H9 (cell line): ENCODE results near the gene HSPG2. TPM values are rescaled to one million over a fixed set of nuclear protein-coding genes. Genes with fewer than 3 reads are reported as not detected.

Experiments used
- DNase-seq: peaks from one replicate; pipeline ENCODE4 v3.0.0-alpha.2; 2017
- H2AFZ ChIP-seq: one replicate; pipeline ENCODE4 v1.6.1; 2013; ENCODE audit warnings: mild to moderate bottlenecking, low read length, control low read depth, moderate library complexity
- H2AK5ac ChIP-seq: 2 replicates; pipeline ENCODE4 v1.6.1; 2013; ENCODE audit warnings: low read length, control low read depth, mixed read lengths; ENCODE audit not compliant: insufficient read length
- H2BK120ac ChIP-seq: one replicate; pipeline ENCODE4 v1.6.1; 2013; ENCODE audit warnings: low read depth, mild to moderate bottlenecking, low read length, control low read depth, inconsistent platforms; ENCODE audit not compliant: poor library complexity, severe bottlenecking
- H2BK12ac ChIP-seq: 2 replicates; pipeline ENCODE4 v1.6.1; 2013; ENCODE audit warnings: low read length, control low read depth, mixed read lengths, low read depth; ENCODE audit not compliant: insufficient read length
- H2BK15ac ChIP-seq: 2 replicates; pipeline ENCODE4 v1.6.1; 2013; ENCODE audit warnings: low read depth, low read length, control low read depth
- H2BK20ac ChIP-seq: one replicate; pipeline ENCODE4 v1.6.1; 2013; ENCODE audit warnings: low read depth, mild to moderate bottlenecking, low read length, control low read depth, inconsistent platforms; ENCODE audit not compliant: poor library complexity, severe bottlenecking
- H2BK5ac ChIP-seq: 2 replicates; pipeline ENCODE4 v1.6.1; 2013; ENCODE audit warnings: low read length, control low read depth, mixed read lengths; ENCODE audit not compliant: insufficient read length
- H3K14ac ChIP-seq: 2 replicates; pipeline ENCODE4 v1.6.1; 2013; ENCODE audit warnings: low read length, control low read depth; ENCODE audit not compliant: insufficient read depth
- H3K18ac ChIP-seq: 2 replicates; pipeline ENCODE4 v1.6.1; 2013; ENCODE audit warnings: low read depth, mild to moderate bottlenecking, mixed read lengths, low read length, control low read depth; ENCODE audit not compliant: insufficient read length
- H3K23ac ChIP-seq: 2 replicates; pipeline ENCODE4 v1.6.1; 2013; ENCODE audit warnings: low read length, control low read depth, mixed read lengths, low read depth; ENCODE audit not compliant: insufficient read length
- H3K23me2 ChIP-seq: 2 replicates; pipeline ENCODE4 v1.6.1; 2013; ENCODE audit warnings: low read depth, mild to moderate bottlenecking, mixed read lengths, low read length, control low read depth; ENCODE audit not compliant: insufficient read length, poor library complexity, severe bottlenecking
- H3K27ac ChIP-seq: 2 replicates; pipeline ENCODE4 v1.5.1; 2013; ENCODE audit warnings: low read length, control low read depth, mixed read lengths, low read depth; ENCODE audit not compliant: insufficient read length
- H3K27me3 ChIP-seq: 2 replicates; pipeline ENCODE4 v1.6.1; 2013; ENCODE audit warnings: low read length, control low read depth, inconsistent platforms; ENCODE audit not compliant: insufficient read depth
- H3K4ac ChIP-seq: 2 replicates; pipeline ENCODE4 v1.6.1; 2013; ENCODE audit warnings: low read depth, mild to moderate bottlenecking, control low read depth, inconsistent platforms, low read length, moderate library complexity
- H3K4me1 ChIP-seq: 2 replicates; pipeline ENCODE4 v1.6.1; 2013; ENCODE audit warnings: low read length, control low read depth, inconsistent platforms; ENCODE audit not compliant: insufficient read depth
- H3K4me2 ChIP-seq: 2 replicates; pipeline ENCODE4 v1.6.1; 2013; ENCODE audit warnings: low read length, control low read depth, mixed read lengths; ENCODE audit not compliant: insufficient read length, insufficient read depth
- H3K56ac ChIP-seq: 2 replicates; pipeline ENCODE4 v1.6.1; 2013; ENCODE audit warnings: low read depth, mild to moderate bottlenecking, mixed read lengths, low read length, control low read depth; ENCODE audit not compliant: insufficient read length
- H3K79me1 ChIP-seq: 2 replicates; pipeline ENCODE4 v1.6.1; 2013; ENCODE audit warnings: low read depth, mild to moderate bottlenecking, moderate library complexity, low read length, control low read depth, inconsistent platforms; ENCODE audit not compliant: insufficient read depth, poor library complexity, severe bottlenecking
- H3K79me2 ChIP-seq: 2 replicates; pipeline ENCODE4 v1.6.1; 2013; ENCODE audit warnings: low read length, control low read depth, inconsistent platforms; ENCODE audit not compliant: insufficient read depth
- H3K9ac ChIP-seq: 2 replicates; pipeline ENCODE4 v1.6.1; 2013; ENCODE audit warnings: low read length, control low read depth, mixed read lengths; ENCODE audit not compliant: insufficient read length; ENCODE audit errors: extremely low read depth
- H3K9me3 ChIP-seq: one replicate; pipeline ENCODE4 v1.6.1; 2013; ENCODE audit warnings: low read depth, low read length, inconsistent platforms; ENCODE audit not compliant: control insufficient read depth
- H3T11ph ChIP-seq: one replicate; pipeline ENCODE4 v1.6.1; 2013; ENCODE audit warnings: mild to moderate bottlenecking, low read length, control low read depth, inconsistent platforms
- H4K20me1 ChIP-seq: one replicate; pipeline ENCODE4 v1.6.1; 2013; ENCODE audit not compliant: control insufficient read depth, insufficient read length, insufficient read depth
- H4K5ac ChIP-seq: 2 replicates; pipeline ENCODE4 v1.6.1; 2013; ENCODE audit warnings: low read depth, mild to moderate bottlenecking, mixed read lengths, low read length, control low read depth; ENCODE audit not compliant: insufficient read length
- H4K8ac ChIP-seq: replicated peaks from 2 replicates; pipeline ENCODE4 v1.6.1; 2013; ENCODE audit warnings: low read length, control low read depth, mixed read lengths, low read depth; ENCODE audit not compliant: insufficient read length
- H4K91ac ChIP-seq: 2 replicates; pipeline ENCODE4 v1.6.1; 2013; ENCODE audit warnings: low read depth, mild to moderate bottlenecking, moderate library complexity, mixed read lengths, low read length, control low read depth; ENCODE audit not compliant: insufficient read length
- H3K27ac Mint-ChIP-seq, 3 experiments: 2 replicates in 2 of 3; 3 replicates in 1 of 3; pipeline ENCODE4 v1.8.0; 2020 to 2021; ENCODE audit warnings: mixed read lengths in 3 of 3, mild to moderate bottlenecking in 1 of 3, moderate library complexity in 1 of 3
- H3K27me3 Mint-ChIP-seq: 2 replicates; pipeline ENCODE4 v1.8.0; 2021; ENCODE audit warnings: low read depth, mild to moderate bottlenecking, moderate library complexity, mixed read lengths
- H3K36me3 Mint-ChIP-seq, 3 experiments: 2 replicates in 2 of 3; 3 replicates in 1 of 3; pipeline ENCODE4 v1.8.0; 2020 to 2021; ENCODE audit warnings: low read depth in 3 of 3, mixed read lengths in 3 of 3; ENCODE audit not compliant: insufficient read depth in 1 of 3
- H3K4me1 Mint-ChIP-seq, 2 experiments: 2 replicates each; pipeline ENCODE4 v1.8.0; 2020; ENCODE audit warnings: mixed read lengths in 2 of 2
- H3K4me3 Mint-ChIP-seq, 2 experiments: 2 replicates in 1 of 2; 3 replicates in 1 of 2; pipeline ENCODE4 v1.8.0; 2020 to 2021; ENCODE audit warnings: mild to moderate bottlenecking in 2 of 2, mixed read lengths in 2 of 2, moderate library complexity in 1 of 2
- H3K9me3 Mint-ChIP-seq, 2 experiments: 2 replicates in 1 of 2; 3 replicates in 1 of 2; pipeline ENCODE4 v1.8.0; 2020; ENCODE audit warnings: mild to moderate bottlenecking in 2 of 2, mixed read lengths in 2 of 2, moderate library complexity in 1 of 2
- WGBS: extraction: QIAGEN DNeasy Blood & Tissue Kit; methylation state at CpG from one replicate; pipeline ENCODE4 v1.1.7; 2013; ENCODE audit warnings: missing lambda C conversion rate, low lambda C conversion rate, mixed read lengths; ENCODE audit not compliant: insufficient read length; ENCODE audit errors: extremely low coverage; 5-methylcytosine and 5-hydroxymethylcytosine counted together
- total RNA-seq: library from RNA; stranded (reverse); gene quantifications from 2 replicates; pipeline ENCODE4 v1.2.1, GENCODE V29; 2021
- TF ChIP-seq, protein P1 (sequence below): fragments of 200-600 bp; sonication (generic); conservative IDR thresholded peaks from 3 replicates; pipeline ENCODE4 v1.8.0; 2021; ENCODE audit warnings: antibody characterized with exemption, mild to moderate bottlenecking

The HSPG2 gene
- total RNA-seq, 1 experiment from 2014 or later: 90.0 TPM

DNA sequence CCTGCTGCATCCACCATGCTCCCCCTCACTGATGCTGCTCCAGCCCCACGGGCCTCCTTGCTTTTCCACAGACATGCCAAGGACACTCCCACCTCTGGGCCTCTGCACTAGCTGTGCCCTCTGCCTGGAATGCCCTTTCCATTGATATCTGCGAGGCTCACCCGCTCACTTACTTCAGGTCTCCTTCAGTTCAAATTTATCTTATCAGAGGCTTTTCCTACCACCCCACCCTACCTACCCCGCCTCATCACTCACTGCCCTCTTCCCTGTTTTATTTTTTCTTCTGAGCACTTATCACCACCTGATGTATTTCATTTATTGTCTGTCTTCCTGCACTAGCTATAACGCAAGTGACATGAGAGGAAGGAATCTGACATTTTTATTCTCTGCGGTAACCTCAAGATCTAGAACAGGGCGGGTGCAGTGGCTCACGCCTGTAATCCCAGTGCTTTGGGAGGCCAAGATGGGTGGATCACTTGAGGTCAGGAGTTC is 7.0 kb downstream of the HSPG2 start:
- no peaks in the 10 kb centered on the region for H3K9me3 ChIP-seq
- no peaks in the 10 kb centered on the region for H4K20me1 ChIP-seq
- Mint-ChIP-seq H3K27ac (peak overlapping the region; percentile 9 to 74 (median 30); a peak in 4 of 7 replicates), H3K36me3 (peaks cover 3 to 21% (median 13%) of the 10 kb centered on the region in 3 experiments; a peak in 6 of 7 replicates), H3K4me3 (no peak overlapping the region), H3K4me1 (peaks cover 26 to 41% of the 10 kb centered on the region in 2 experiments), H3K27me3 (no peaks in the 10 kb centered on the region; the same call in 1 of the 2 replicates), H3K9me3 (no peaks in the 10 kb centered on the region)
- no peak overlapping the region for H3K4me2 ChIP-seq
- peaks cover 4% of the 10 kb centered on the region; the same call in 1 of the 2 replicates for H3K4me1 ChIP-seq
- H3K23ac ChIP-seq: no peak overlapping the region
- no CpG with 5 or more reads among the region's 8 CpGs for WGBS
- no peak overlapping the region for H2BK15ac ChIP-seq
- no peak overlapping the region for H3T11ph ChIP-seq
- TF ChIP-seq, protein P1, sequence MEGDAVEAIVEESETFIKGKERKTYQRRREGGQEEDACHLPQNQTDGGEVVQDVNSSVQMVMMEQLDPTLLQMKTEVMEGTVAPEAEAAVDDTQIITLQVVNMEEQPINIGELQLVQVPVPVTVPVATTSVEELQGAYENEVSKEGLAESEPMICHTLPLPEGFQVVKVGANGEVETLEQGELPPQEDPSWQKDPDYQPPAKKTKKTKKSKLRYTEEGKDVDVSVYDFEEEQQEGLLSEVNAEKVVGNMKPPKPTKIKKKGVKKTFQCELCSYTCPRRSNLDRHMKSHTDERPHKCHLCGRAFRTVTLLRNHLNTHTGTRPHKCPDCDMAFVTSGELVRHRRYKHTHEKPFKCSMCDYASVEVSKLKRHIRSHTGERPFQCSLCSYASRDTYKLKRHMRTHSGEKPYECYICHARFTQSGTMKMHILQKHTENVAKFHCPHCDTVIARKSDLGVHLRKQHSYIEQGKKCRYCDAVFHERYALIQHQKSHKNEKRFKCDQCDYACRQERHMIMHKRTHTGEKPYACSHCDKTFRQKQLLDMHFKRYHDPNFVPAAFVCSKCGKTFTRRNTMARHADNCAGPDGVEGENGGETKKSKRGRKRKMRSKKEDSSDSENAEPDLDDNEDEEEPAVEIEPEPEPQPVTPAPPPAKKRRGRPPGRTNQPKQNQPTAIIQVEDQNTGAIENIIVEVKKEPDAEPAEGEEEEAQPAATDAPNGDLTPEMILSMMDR: no peak
- no peak overlapping the region for H3K27ac ChIP-seq
- no peak overlapping the region for H2AK5ac ChIP-seq
- no peaks in the 10 kb centered on the region for H3K27me3 ChIP-seq
- no peak overlapping the region for H3K4ac ChIP-seq
- peaks cover 4% of the 10 kb centered on the region; the same call in 1 of the 2 replicates for H3K79me2 ChIP-seq
- H3K56ac ChIP-seq: no peak overlapping the region
- H2AFZ ChIP-seq: no peak overlapping the region
- H4K91ac ChIP-seq: no peak overlapping the region
- no peak overlapping the region for H2BK12ac ChIP-seq
- no peak overlapping the region for H3K9ac ChIP-seq
- no peak overlapping the region for H4K8ac ChIP-seq
- H4K5ac ChIP-seq: no peak overlapping the region
- no peak overlapping the region for H2BK5ac ChIP-seq
- no peak overlapping the region for H3K18ac ChIP-seq
- DNase-seq: no peak
- no peak overlapping the region for H3K14ac ChIP-seq
- H3K23me2 ChIP-seq: no peaks in the 10 kb centered on the region
- H3K79me1 ChIP-seq: peaks cover 3% of the 10 kb centered on the region
- H2BK120ac ChIP-seq: no peak overlapping the region
- H2BK20ac ChIP-seq: no peak overlapping the region
